Measurements from ENCODE around the gene OR4K1. TPM values are rescaled to one million over a fixed set of nuclear protein-coding genes. Genes with fewer than 3 reads are reported as not detected.

OR4K1 gene
- total RNA-seq, 1 experiment from 2014 or later = not detected

Other genes with a start within 250 kb of the OR4K1 start
- not detected in 2 replicates for gene OR11H2, start 217.0 kb upstream of the OR4K1 start, total RNA-seq (2021)
- gene OR4Q3, start 187.3 kb upstream of the OR4K1 start, total RNA-seq (2021) = not detected in 2 replicates
- not detected in 2 replicates for gene OR4M1, start 157.4 kb upstream of the OR4K1 start, total RNA-seq (2021)
- gene OR4N2, start 127.1 kb upstream of the OR4K1 start, total RNA-seq (2021) = not detected in 2 replicates
- not detected in 2 replicates for gene OR4K2, start 55.8 kb upstream of the OR4K1 start, total RNA-seq (2021)
- gene OR4K5, start 10.3 kb upstream of the OR4K1 start, total RNA-seq (2021) = not detected in 2 replicates
- not detected in 2 replicates for gene OR4K15, start 44.7 kb downstream of the OR4K1 start, total RNA-seq (2021)
- gene OR4Q2, start 71.2 kb downstream of the OR4K1 start, total RNA-seq (2021) = not detected in 2 replicates
- not detected in 2 replicates for gene OR4K14, start 88.4 kb downstream of the OR4K1 start, total RNA-seq (2021)
- gene OR4K13, start 105.1 kb downstream of the OR4K1 start, total RNA-seq (2021) = not detected in 2 replicates
- gene OR4L1, start 129.1 kb downstream of the OR4K1 start, total RNA-seq (2021) = not detected in 2 replicates
- not detected in 2 replicates for gene OR4K17, start 179.8 kb downstream of the OR4K1 start, total RNA-seq (2021)
- not detected in 2 replicates for gene OR4N5, start 207.9 kb downstream of the OR4K1 start, total RNA-seq (2021)